GM19099 (cell line): ENCODE measurements around the gene SAC3D1.

Source experiments
- POLR2A ChIP-seq: IDR thresholded peaks from 3 replicates; pipeline ENCODE4 v1.6.1; 2011; ENCODE audit warnings: low read depth; ENCODE audit not compliant: insufficient read length; ENCODE audit errors: extremely low read depth

SAC3D1 gene

GRCh38 chr11:65047581-65048422 lies 6.8 kb downstream of the SAC3D1 start:
- TF ChIP-seq POLR2A: peak; percentile 29

DNA sequence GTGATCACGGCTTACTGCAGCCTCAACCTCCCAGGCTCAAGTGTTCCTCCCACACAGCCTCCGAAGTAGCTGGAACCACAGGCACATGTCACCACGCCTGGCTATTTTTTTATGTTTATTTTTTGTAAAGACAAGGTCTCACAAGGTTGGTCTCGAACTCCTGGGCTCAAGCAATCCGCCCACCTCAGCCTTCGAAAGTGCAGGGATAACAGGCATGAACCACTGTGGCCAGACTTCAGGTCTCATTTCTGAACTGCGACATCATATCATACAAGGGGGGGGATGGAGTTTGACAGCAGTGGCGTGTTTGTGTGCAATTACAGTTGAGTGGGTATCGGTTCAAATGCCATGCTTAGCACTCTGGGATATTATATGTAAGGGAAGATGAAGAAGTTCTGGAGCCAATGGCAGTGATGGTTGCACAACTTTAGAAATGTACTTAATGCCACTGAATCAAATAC lies 10.4 kb downstream of the SAC3D1 start:
- no peak for TF ChIP-seq POLR2A

GRCh38 chr11:65053827-65054508 lies 13.0 kb downstream of the SAC3D1 start:
- TF ChIP-seq POLR2A: no peak

DNA sequence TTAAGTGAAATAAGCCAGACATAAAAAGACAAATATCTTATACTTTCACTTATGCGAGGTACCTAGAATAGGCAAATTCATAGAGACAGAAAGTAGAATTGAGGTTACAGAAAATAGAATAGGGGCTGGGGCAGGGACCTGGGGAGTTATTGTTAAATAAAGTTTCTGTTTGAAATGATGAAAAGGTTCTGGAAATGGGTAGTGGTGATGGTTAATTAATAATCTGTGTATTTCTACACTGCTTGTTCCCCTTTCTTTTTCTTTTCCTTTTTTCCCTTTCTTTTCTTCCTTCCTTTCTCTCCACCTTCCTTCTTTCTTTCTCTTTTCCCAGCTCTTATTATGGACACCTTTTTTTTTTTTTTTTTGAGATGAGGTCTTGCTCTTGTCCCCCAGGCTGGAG lies 14.5 kb downstream of the SAC3D1 start:
- TF ChIP-seq POLR2A: no peak

DNA sequence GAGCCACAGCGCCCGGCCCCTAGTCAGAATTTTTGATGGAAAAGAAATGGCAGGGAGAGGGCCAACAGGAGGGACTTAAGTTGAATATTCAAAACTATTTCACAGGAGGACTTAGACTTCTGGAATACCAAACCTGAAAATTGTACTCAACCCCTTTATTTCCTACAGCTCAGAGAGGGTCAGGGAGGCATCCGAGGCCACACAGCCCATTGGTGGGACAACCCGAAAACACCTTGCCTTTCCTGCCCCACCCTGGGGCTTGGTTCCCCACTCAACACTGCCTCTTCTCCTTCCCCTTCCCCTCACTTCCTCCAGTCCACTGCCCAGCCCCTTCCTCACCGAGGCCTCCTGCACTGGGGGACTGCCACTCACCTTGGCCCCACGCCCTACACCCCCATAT lies 16.0 kb downstream of the SAC3D1 start:
- no peak for TF ChIP-seq POLR2A

- TF ChIP-seq POLR2A: no peak
Measured at GRCh38 chr11:65057526-65057925, 16.5 kb downstream of the SAC3D1 start.

GRCh38 chr11:65058012-65058411 lies 17.0 kb downstream of the SAC3D1 start:
- no peak for TF ChIP-seq POLR2A

- TF ChIP-seq POLR2A: no peak
Measured at GRCh38 chr11:65058419-65059054, 17.5 kb downstream of the SAC3D1 start, which contains the start of gene NAALADL1. Gene NAALADL1, minus strand, starts transcription at chr11:65058553. Its CDS starts 32 bp downstream, at chr11:65058521.

GRCh38 chr11:65059523-65059922 lies 18.5 kb downstream of the SAC3D1 start:
- TF ChIP-seq POLR2A: no peak

DNA sequence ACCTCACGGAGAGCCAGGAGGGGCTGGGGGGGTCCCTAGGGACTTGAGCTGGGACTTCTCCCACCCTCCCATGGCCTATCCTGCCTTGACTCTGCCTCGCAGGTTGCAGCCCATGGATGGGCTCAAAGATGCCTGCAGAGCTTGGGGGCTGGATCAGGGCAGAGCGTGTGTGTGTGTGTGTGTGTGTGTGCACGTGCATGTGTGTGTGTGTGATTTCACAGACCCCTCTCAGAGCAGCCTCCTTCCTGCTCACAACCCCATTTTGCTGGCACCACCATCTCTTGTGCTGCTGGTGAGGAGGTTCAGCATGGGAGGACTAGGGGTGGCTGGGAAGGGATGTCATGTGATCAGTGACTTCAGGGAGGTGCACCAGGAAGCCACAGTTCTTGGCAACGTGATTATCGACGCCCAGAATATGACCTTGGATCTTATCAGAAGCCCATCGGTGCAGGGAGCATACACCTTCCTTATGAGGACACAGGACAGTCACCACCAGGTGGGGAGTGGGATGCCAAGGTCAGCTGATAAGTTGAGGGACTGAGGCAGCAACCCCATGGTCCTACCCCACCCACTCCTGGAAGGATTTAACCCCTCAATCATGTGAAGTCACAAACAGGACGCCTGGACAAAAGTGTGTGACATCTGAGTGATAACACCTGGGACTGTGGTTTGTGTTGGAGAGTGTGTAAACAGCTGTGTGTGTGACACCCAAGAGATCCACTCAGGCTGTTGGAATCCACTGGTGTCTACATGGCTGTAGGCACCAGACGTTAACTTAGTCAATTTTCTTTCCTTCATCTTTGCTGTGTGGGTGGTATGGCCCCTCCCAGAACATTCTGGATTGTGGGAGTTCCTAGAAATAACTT lies 19.2 kb downstream of the SAC3D1 start:
- no peak for TF ChIP-seq POLR2A

GRCh38 chr11:65060913-65061408 lies 20.0 kb downstream of the SAC3D1 start:
- no peak for TF ChIP-seq POLR2A

GRCh38 chr11:65063532-65063931 lies 22.5 kb downstream of the SAC3D1 start:
- TF ChIP-seq POLR2A: no peak

DNA sequence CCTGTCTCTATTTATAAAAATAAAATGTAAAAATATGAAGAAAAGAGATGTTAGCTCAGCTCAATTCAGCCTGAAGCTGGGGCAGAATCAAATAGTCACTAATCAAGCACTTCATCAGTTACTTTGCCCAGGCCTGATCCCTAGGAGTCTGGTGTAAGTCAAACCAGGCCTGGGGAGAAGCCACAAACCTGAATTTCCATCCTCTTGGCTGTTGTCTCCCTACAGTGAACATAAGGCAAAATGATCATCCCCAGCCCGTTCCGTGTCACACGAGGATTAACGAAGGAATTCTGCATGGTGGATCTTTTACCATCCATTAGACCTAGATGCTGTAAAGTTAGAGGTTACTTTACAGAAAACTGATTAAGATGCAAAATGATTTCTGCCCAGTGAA lies 23.8 kb downstream of the SAC3D1 start:
- TF ChIP-seq POLR2A: no peak

GRCh38 chr11:65065851-65066250 lies 24.8 kb downstream of the SAC3D1 start:
- no peak for TF ChIP-seq POLR2A

- no peak for TF ChIP-seq POLR2A
Measured at GRCh38 chr11:65066315-65066714, 25.3 kb downstream of the SAC3D1 start.

DNA sequence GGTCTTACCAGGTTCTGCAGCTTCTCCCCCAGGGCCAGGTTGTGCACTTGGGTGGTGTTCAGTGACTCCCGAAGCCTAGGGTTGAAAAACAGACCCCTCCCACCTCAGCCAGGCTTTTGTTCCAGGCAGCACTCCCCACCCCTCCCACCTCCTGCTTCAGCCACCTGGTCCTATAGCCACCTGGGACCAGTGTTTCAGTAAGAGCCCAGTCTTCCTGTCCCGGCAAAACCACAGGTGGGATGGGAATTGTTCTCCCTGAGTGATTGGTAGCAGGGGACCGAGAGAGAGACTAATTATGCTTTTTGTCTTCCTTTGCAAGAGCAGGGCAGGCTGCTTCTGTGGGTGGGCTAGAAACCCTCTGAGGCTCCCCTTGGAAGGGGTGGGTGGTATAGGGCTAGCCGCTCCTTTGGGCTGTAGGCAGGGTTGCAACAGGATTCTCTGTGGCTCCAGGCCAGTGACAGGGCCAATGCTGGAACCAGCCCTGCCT lies 25.8 kb downstream of the SAC3D1 start:
- no peak for TF ChIP-seq POLR2A
